K562 (cell line): Measurements from ENCODE around the gene MTIF3. TPM values are rescaled to one million over a fixed set of nuclear protein-coding genes. Genes with fewer than 3 reads are reported as not detected.

Experiments
- ATF7 ChIP-seq: fragments of 450-650 bp; IDR thresholded peaks from 2 replicates; pipeline ENCODE4 v1.7.1; 2014; ENCODE audit warnings: mild to moderate bottlenecking, moderate library complexity
- CBX2 ChIP-seq: fragments of 200-600 bp; sonication (generic); IDR thresholded peaks from one replicate; pipeline ENCODE4 v1.6.1; 2012; ENCODE audit warnings: mild to moderate bottlenecking, low read length, inconsistent platforms; ENCODE audit not compliant: insufficient read depth, poor library complexity, severe bottlenecking
- CSDE1 ChIP-seq, 2 experiments: fragments of 450-650 bp; IDR thresholded peaks; 2 replicates each; pipeline ENCODE4 v1.6.1; 2016; ENCODE audit warnings: mild to moderate bottlenecking in 1 of 2
- DNMT1 ChIP-seq: fragments of 450-650 bp; IDR thresholded peaks from 2 replicates; pipeline ENCODE4 v1.6.1; 2016; ENCODE audit warnings: antibody characterized with exemption, mild to moderate bottlenecking
- FOXA3 ChIP-seq, 2 experiments: fragments of 450-650 bp in 1 of 2; sonication (generic) in 1 of 2; formaldehyde crosslinking; IDR thresholded peaks in 1 of 2; conservative IDR thresholded peaks in 1 of 2; 2 replicates each; pipeline versions ENCODE4 v1.4.0 to v1.8.0; 2020 to 2022; ENCODE audit warnings: mild to moderate bottlenecking in 2 of 2, missing genetic modification reagents in 1 of 2
- JUNB ChIP-seq: fragments of 450-650 bp; formaldehyde crosslinking; conservative IDR thresholded peaks from 2 replicates; pipeline ENCODE4 v1.4.0; 2020; ENCODE audit warnings: mild to moderate bottlenecking
- MCM3 ChIP-seq: fragments of 450-650 bp; IDR thresholded peaks from 2 replicates; pipeline ENCODE4 v1.6.1; 2016
- MXI1 ChIP-seq: IDR thresholded peaks from 2 replicates; pipeline ENCODE4 v1.6.1; 2011; ENCODE audit warnings: low read depth, mild to moderate bottlenecking, improper control_type of control experiment, low read length
- NCOA2 ChIP-seq, 2 experiments: fragments of 450-650 bp; IDR thresholded peaks; 2 replicates each; pipeline ENCODE4 v1.6.1; 2018; ENCODE audit warnings: mild to moderate bottlenecking in 2 of 2, moderate library complexity in 1 of 2; ENCODE audit not compliant: partially characterized antibody in 2 of 2
- NR2C2 ChIP-seq, 2 experiments: fragments of 200-800 bp in 1 of 2; sonication (Bioruptor generic) in 1 of 2; sonication (generic) in 1 of 2; formaldehyde crosslinking in 1 of 2; IDR thresholded peaks; 2 replicates each; pipeline versions ENCODE4 v1.6.1 to v1.8.0; 2016 to 2022; ENCODE audit warnings: mild to moderate bottlenecking in 1 of 2, missing compliant biosample characterization in 1 of 2, missing genetic modification characterization in 1 of 2, missing genetic modification reagents in 1 of 2
- NR2F6 ChIP-seq: fragments of 450-650 bp; formaldehyde crosslinking; IDR thresholded peaks from 2 replicates; pipeline ENCODE4 v1.4.0; 2020; ENCODE audit warnings: mild to moderate bottlenecking
- PCBP2 ChIP-seq: fragments of 200-400 bp; formaldehyde crosslinking; IDR thresholded peaks from 2 replicates; pipeline ENCODE4 v1.6.1; 2018; ENCODE audit warnings: low read length, low read depth, mild to moderate bottlenecking, moderate library complexity; ENCODE audit not compliant: poor library complexity, severe bottlenecking
- PRPF4 ChIP-seq: fragments of 200-400 bp; formaldehyde crosslinking; IDR thresholded peaks from one replicate; pipeline ENCODE4 v1.6.1; 2017; ENCODE audit warnings: low read length, low read depth, mild to moderate bottlenecking; ENCODE audit not compliant: insufficient read depth, poor library complexity, severe bottlenecking
- RAD21 ChIP-seq, 2 experiments: fragments of 250-450 bp in 1 of 2; fragments of 450-650 bp in 1 of 2; sonication (Bioruptor Pico) in 1 of 2; formaldehyde crosslinking in 1 of 2; IDR thresholded peaks in 1 of 2; conservative IDR thresholded peaks in 1 of 2; 2 replicates each; pipeline versions ENCODE4 v1.4.0 to v1.8.0; 2020 to 2022; ENCODE audit warnings: mild to moderate bottlenecking in 2 of 2, moderate library complexity in 1 of 2
- RFX1 ChIP-seq: fragments of 450-650 bp; IDR thresholded peaks from 2 replicates; pipeline ENCODE4 v1.6.1; 2016; ENCODE audit warnings: mild to moderate bottlenecking, moderate library complexity
- SMAD4 ChIP-seq: fragments of 250-450 bp; sonication (Bioruptor Pico); conservative IDR thresholded peaks from 2 replicates; pipeline ENCODE4 v1.8.0; 2021; ENCODE audit warnings: inconsistent platforms, mild to moderate bottlenecking, moderate library complexity
- SOX6 ChIP-seq: fragments of 450-650 bp; IDR thresholded peaks from 2 replicates; pipeline ENCODE4 v1.6.1; 2014; ENCODE audit warnings: mild to moderate bottlenecking
- THRA ChIP-seq: fragments of 450-650 bp; IDR thresholded peaks from 2 replicates; pipeline ENCODE4 v1.6.1; 2017; ENCODE audit warnings: mild to moderate bottlenecking, moderate library complexity
- ZC3H4 ChIP-seq: sonication (generic); formaldehyde crosslinking; IDR thresholded peaks from 2 replicates; pipeline ENCODE4 v1.9.0; 2021; ENCODE audit warnings: missing genetic modification reagents, borderline replicate concordance
- ZNF740 ChIP-seq, 3 experiments: fragments of 200-800 bp in 1 of 3; sonication (Bioruptor generic) in 1 of 3; sonication (generic) in 1 of 3; formaldehyde crosslinking in 1 of 3; IDR thresholded peaks; 2 replicates each; pipeline versions ENCODE4 v1.6.1 to v1.8.0; 2016 to 2022; ENCODE audit warnings: mild to moderate bottlenecking in 2 of 3, missing compliant biosample characterization in 2 of 3, missing genetic modification characterization in 2 of 3, missing genetic modification reagents in 1 of 3
- polyA plus RNA-seq, 8 experiments: library from polyadenylated mRNA; depleted of rRNA in 4 of 8; stranded (reverse) in 5 of 8; unstranded in 3 of 8; fragments of >200 nt; fragmentation: Nextera tagmentation in 2 of 8; fragmentation: Illumina TruSeq in 1 of 8; extraction: Ambion mirVana in 2 of 8; extraction: Trizol in 1 of 8; gene quantifications; 2 replicates each; pipeline versions ENCODE4 v1.2.1 to v1.2.3, GENCODE V29; 2011 to 2014; ENCODE audit warnings: inconsistent platforms in 1 of 8, missing spikeins in 1 of 8
- total RNA-seq, 7 experiments: library from RNA; depleted of rRNA in 6 of 7; stranded (reverse); fragments of >200 nt in 6 of 7; fragmentation: Illumina TruSeq in 2 of 7; extraction: Trizol in 2 of 7; gene quantifications; 2 replicates each; pipeline versions ENCODE4 v1.2.1 to v1.2.3, GENCODE V29; 2011 to 2021; ENCODE audit warnings: low replicate concordance in 1 of 7

MTIF3 gene
- total and polyA plus RNA-seq, 9 of the 15 experiments (the other 6 are each of a cell fraction or from before 2014, with no cell fraction given) = 23.5 to 73.6 (median 45.2) TPM

GRCh38 chr13:27425918-27426630, 24.3 kb downstream of the MTIF3 start (continued):
- no peak for TF ChIP-seq NR2C2 (CRISPR knock-in tag; IDR thresholded peaks at IDR 0.05)
- TF ChIP-seq NR2C2 (tag; IDR thresholded peaks at IDR 0.05) = 0 out of 2 replicates have a peak, but pooled peaks have one; percentile 30
- no peak for TF ChIP-seq CBX2
- TF ChIP-seq RFX1 = no peak
- no peak for TF ChIP-seq PRPF4
- TF ChIP-seq SOX6 = peak; percentile 44; the same call in 1 of the 2 replicates
- peak; percentile 60; the same call in 1 of the 2 replicates for TF ChIP-seq JUNB (CRISPR knock-in tag)
- no peak for TF ChIP-seq THRA
- no peak for TF ChIP-seq NR2F6
- no peak for TF ChIP-seq NCOA2 (IDR thresholded peaks at IDR 0.05; ENCODE audit: partially characterized antibody in 2 of 2)
- TF ChIP-seq ZNF740 (CRISPR knock-in tag; IDR thresholded peaks at IDR 0.05) = no peak
- TF ChIP-seq ZNF740 (tag; IDR thresholded peaks at IDR 0.05) = no peak
- TF ChIP-seq FOXA3 (CRISPR knock-in tag; conservative IDR thresholded peaks at IDR 0.05 in 1 of 2, IDR thresholded peaks at IDR 0.05 in 1 of 2) = no peak
- no peak for TF ChIP-seq MCM3
- TF ChIP-seq RAD21 (CRISPR knock-in tag; conservative IDR thresholded peaks at IDR 0.05 in 1 of 2, IDR thresholded peaks at IDR 0.05 in 1 of 2) = peak in 1 of 2 experiments; percentile 7; a peak in 1 of 4 replicates
- no peak for TF ChIP-seq CSDE1 (IDR thresholded peaks at IDR 0.05)
- peak; percentile 63 for TF ChIP-seq ATF7
- no peak for TF ChIP-seq DNMT1
- TF ChIP-seq PCBP2 = no peak
- TF ChIP-seq MXI1 = no peak
- TF ChIP-seq SMAD4 (CRISPR knock-in tag) = 0 out of 2 replicates have a peak, but pooled peaks have one; percentile 20
- no peak for TF ChIP-seq ZC3H4
